ENCODE measurements around the gene CCDC59. TPM values are rescaled to one million over a fixed set of nuclear protein-coding genes. Genes with fewer than 3 reads are reported as not detected.

The CCDC59 gene
- total RNA-seq, 2 donors from 2014 or later, result 60.8 to 83.3 TPM

GRCh38 chr12:82357340-82357739, 847 bp downstream of the CCDC59 start:
- DNase-seq (ENCODE audit: low spot score) (no peak), ATAC-seq (no peak)
- no peaks in the 10 kb centered on the region for H3K9me3 Mint-ChIP-seq
- peaks cover 24 to 54% of the 10 kb centered on the region in 2 donors for H3K4me1 Mint-ChIP-seq (ENCODE audit: low read depth in 2 of 2)
- H3K4me3 Mint-ChIP-seq, result peak overlapping the region; percentile 99
- peaks cover 35% of the 10 kb centered on the region for H3K36me3 Mint-ChIP-seq
- H3K27ac Mint-ChIP-seq, result peak overlapping the region; percentile 97 to 99
- H3K27me3 Mint-ChIP-seq, result no peaks in the 10 kb centered on the region

DNA sequence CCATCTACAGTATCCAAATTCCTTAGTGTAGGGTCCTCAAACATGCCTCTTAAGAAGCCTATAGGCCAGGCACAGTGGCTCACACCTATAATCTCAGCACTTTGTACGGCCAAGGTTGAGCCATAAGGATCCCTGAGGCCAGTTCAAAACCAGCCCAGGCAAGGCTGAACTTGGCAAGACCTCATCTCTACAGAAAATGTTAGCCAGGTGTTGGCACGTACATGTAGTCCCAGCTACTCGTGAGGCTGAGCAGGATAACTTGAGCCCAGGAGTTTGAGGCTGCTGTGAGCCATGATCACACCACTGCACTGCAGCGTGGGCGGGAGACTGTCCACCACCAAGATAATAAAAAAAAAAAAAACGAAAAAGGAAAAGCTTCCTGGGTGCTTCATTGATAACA, 6.8 kb downstream of the CCDC59 start:
- Mint-ChIP-seq H3K4me3 (no peak overlapping the region), H3K4me1 (ENCODE audit: low read depth in 2 of 2) (peaks cover 5 to 16% of the 10 kb centered on the region in 2 donors), H3K27ac (no peak overlapping the region), H3K9me3 (no peaks in the 10 kb centered on the region), H3K36me3 (peaks cover 21% of the 10 kb centered on the region), H3K27me3 (no peaks in the 10 kb centered on the region)
- no peak for ATAC-seq
- DNase-seq (ENCODE audit: low spot score), result no peak

DNA sequence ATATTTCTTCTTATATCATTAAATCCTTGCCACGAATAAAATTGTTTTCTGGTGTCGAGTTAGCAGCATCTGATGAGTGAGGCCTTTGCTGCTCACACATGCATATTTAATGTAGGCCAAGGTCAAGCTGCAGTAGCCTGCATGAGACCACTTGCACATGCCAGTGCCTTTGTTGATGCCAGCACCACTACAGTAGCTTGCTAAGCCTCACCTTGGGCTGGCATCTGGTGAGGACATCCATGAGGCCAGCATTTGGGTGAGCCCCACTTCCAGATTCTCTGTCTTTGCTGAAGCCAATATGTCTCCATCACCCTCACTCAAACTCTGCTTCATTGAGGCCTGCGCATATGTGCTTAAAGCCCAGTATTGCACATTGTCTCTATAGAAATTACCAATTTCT, 8.0 kb downstream of the CCDC59 start:
- Mint-ChIP-seq H3K4me3 (no peak overlapping the region), H3K27me3 (no peaks in the 10 kb centered on the region), H3K9me3 (no peaks in the 10 kb centered on the region), H3K4me1 (ENCODE audit: low read depth in 2 of 2) (peaks cover 0 to 5% of the 10 kb centered on the region in 2 donors), H3K36me3 (peaks cover 12% of the 10 kb centered on the region), H3K27ac (no peak overlapping the region)
- DNase-seq (ENCODE audit: low spot score) (no peak), ATAC-seq (no peak)

DNA sequence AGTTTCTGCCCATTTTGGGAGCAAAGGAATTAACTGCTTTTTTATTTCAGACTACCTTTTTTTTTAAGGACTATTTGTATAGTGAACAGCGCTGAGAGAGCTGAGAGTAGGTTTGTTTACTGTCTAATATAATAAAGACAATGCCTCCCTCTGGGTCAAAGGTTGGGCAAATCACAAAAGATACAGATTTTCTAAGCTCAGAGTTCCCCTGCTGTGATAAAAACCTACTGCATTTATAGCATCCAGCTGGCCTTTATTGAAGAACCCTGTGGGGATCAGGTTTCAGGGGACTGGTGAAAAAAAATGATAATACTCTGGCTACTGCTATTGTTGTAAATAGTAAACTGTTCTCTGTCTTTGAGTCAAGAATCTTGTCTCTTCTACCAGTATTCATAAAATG, 28.7 kb downstream of the CCDC59 start:
- Mint-ChIP-seq H3K27ac (no peak overlapping the region), H3K9me3 (no peaks in the 10 kb centered on the region), H3K4me3 (no peak overlapping the region), H3K36me3 (no peaks in the 10 kb centered on the region), H3K27me3 (peaks cover 6 to 18% of the 10 kb centered on the region in 2 donors), H3K4me1 (ENCODE audit: low read depth in 2 of 2) (no peaks in the 10 kb centered on the region)
- ATAC-seq (no peak), DNase-seq (ENCODE audit: low spot score) (no peak)

DNA sequence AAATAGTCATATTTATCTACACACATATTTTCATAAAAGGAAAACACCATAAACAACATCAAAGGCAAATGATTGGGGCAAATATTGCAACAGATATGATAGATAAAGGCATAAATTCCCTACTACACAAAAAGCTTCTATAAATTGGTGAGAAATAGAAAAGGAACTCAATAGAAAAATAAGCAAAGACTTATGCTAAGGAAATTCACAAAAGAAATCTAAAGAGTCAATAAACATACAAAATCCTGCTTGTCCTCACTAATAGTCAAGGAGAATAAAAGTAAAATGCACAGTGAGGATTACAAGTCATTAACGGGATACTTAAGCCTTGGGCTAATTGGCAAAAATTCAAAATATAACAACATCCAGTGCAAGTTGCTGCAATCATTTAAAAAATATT, 30.3 kb downstream of the CCDC59 start:
- Mint-ChIP-seq H3K27me3 (peaks cover 6 to 8% of the 10 kb centered on the region in 2 donors), H3K4me1 (ENCODE audit: low read depth in 2 of 2) (no peaks in the 10 kb centered on the region), H3K27ac (no peak overlapping the region), H3K36me3 (no peaks in the 10 kb centered on the region), H3K4me3 (no peak overlapping the region), H3K9me3 (no peaks in the 10 kb centered on the region)
- DNase-seq (ENCODE audit: low spot score) (no peak), ATAC-seq (no peak)

DNA sequence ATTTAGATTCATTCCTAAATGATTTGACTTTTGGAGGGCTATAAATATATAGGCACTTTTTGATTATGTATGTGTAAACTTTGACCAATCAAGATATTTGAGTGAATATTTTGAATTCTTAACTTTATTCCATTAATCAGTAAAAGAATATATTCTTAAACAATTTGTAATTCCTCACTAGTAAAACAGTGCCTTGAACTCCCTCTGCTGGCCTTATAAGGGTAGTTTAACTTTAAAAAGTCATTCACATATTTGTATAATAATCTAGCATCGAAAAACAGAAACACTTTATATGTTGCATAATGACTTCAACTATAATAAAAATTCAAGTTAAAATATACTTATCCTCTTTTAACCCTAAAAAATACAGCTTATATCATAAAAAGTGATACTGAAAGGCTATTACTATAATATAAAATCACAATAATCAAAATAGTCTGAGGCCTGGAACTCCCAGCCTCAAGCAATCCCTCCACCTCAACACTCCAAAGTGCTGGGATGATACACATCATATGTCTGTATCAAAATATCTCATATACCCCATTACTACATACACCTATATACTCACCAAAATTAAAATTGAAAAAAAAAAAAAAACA, 31.2 kb downstream of the CCDC59 start:
- Mint-ChIP-seq H3K9me3 (no peaks in the 10 kb centered on the region), H3K27ac (no peak overlapping the region), H3K36me3 (no peaks in the 10 kb centered on the region), H3K27me3 (peaks cover 6 to 8% of the 10 kb centered on the region in 2 donors), H3K4me3 (no peak overlapping the region), H3K4me1 (ENCODE audit: low read depth in 2 of 2) (no peaks in the 10 kb centered on the region)
- ATAC-seq (no peak), DNase-seq (ENCODE audit: low spot score) (no peak)

GRCh38 chr12:82325540-82326336, 32.4 kb downstream of the CCDC59 start:
- H3K4me3 Mint-ChIP-seq, result no peak overlapping the region

GRCh38 chr12:82319276-82319675, 38.9 kb downstream of the CCDC59 start:
- no peak for DNase-seq (ENCODE audit: low spot score)
- no peak for ATAC-seq
- no peaks in the 10 kb centered on the region for H3K4me1 Mint-ChIP-seq (ENCODE audit: low read depth in 2 of 2)
- no peaks in the 10 kb centered on the region for H3K9me3 Mint-ChIP-seq
- H3K4me3 Mint-ChIP-seq, result no peak overlapping the region
- H3K27ac Mint-ChIP-seq, result no peak overlapping the region
- no peaks in the 10 kb centered on the region for H3K27me3 Mint-ChIP-seq
- H3K36me3 Mint-ChIP-seq, result no peaks in the 10 kb centered on the region

More at GRCh38 chr12:82325540-82326336, 32.4 kb downstream of the CCDC59 start:
- Mint-ChIP-seq H3K4me1 (ENCODE audit: low read depth in 2 of 2) (no peaks in the 10 kb centered on the region), H3K9me3 (no peaks in the 10 kb centered on the region), H3K36me3 (no peaks in the 10 kb centered on the region), H3K27me3 (peaks cover 6 to 8% of the 10 kb centered on the region in 2 donors), H3K27ac (no peak overlapping the region)
- DNase-seq (ENCODE audit: low spot score), result no peak
- ATAC-seq, result no peak

DNA sequence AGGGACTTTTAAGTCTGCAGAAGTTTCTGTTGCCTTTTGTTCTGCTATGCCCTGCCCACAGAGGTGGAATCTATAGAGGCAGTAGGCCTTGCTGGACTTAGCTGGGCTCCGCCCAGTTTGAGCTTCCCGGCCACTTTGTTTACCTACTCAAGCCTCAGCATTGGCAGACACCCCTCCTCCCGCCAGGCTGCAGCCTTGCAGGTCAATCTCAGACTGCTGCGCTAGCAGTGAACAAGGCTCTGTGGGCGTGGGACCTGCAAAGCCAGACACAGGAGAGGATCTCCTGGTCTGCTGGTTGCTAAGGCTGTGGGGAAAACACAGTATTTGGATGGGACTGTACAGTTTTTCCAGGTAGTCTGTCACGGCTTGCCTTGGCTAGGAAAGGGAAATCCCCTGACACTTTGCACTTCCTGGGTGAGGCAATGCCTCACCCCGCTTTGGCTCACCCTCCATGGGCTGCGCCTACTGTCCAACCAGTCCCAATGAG, 43.7 kb downstream of the CCDC59 start:
- Mint-ChIP-seq H3K27me3 (peaks cover 0 to 7% of the 10 kb centered on the region in 2 donors), H3K4me1 (ENCODE audit: low read depth in 2 of 2) (no peaks in the 10 kb centered on the region), H3K27ac (no peak overlapping the region), H3K36me3 (peaks cover 6% of the 10 kb centered on the region), H3K4me3 (no peak overlapping the region), H3K9me3 (peaks cover 15% of the 10 kb centered on the region)
- ATAC-seq (no peak), DNase-seq (ENCODE audit: low spot score) (no peak)

Other genes starting within 250 kb of the CCDC59 start
- gene METTL25, start 142 bp upstream of the CCDC59 start, total RNA-seq, result 10 to 100 TPM; 10.1 to 10.5 TPM